HUES64 (cell line): ENCODE measurements around the gene RAPGEF3.
A peak's percentile ranks its signal among the peaks of the same experiment; 100 is the strongest.

Experiments
- H3K27ac ChIP-seq: 2 replicates; pipeline ENCODE4 v1.7.0; 2013; ENCODE audit warnings: low read depth, low read length, inconsistent platforms
- H3K27me3 ChIP-seq: 2 replicates; pipeline ENCODE4 v1.6.1; 2013; ENCODE audit warnings: mild to moderate bottlenecking, low read length; ENCODE audit not compliant: insufficient read depth
- H3K36me3 ChIP-seq: 2 replicates; pipeline ENCODE4 v1.6.1; 2013; ENCODE audit warnings: mild to moderate bottlenecking, low read length; ENCODE audit not compliant: insufficient read depth
- H3K4me1 ChIP-seq: 2 replicates; pipeline ENCODE4 v1.6.1; 2013; ENCODE audit warnings: mild to moderate bottlenecking, low read length, moderate library complexity; ENCODE audit not compliant: insufficient read depth
- H3K4me3 ChIP-seq: 2 replicates; pipeline ENCODE4 v1.5.1; 2013; ENCODE audit warnings: mild to moderate bottlenecking, low read length, moderate library complexity
- H3K9ac ChIP-seq: 2 replicates; pipeline ENCODE4 v1.6.1; 2013; ENCODE audit warnings: mild to moderate bottlenecking, low read depth, low read length
- H3K9me3 ChIP-seq: 2 replicates; pipeline ENCODE4 v1.6.1; 2013; ENCODE audit warnings: low read depth, low read length; ENCODE audit not compliant: insufficient read depth
- whole genome bisulfite sequencing: fragments of 150-250, 120-280 bp; methylation state at CpG from one replicate; pipeline ENCODE4 v1.1.7; 2013; ENCODE audit warnings: missing lambda C conversion rate; 5-methylcytosine and 5-hydroxymethylcytosine counted together

RAPGEF3 gene

DNA sequence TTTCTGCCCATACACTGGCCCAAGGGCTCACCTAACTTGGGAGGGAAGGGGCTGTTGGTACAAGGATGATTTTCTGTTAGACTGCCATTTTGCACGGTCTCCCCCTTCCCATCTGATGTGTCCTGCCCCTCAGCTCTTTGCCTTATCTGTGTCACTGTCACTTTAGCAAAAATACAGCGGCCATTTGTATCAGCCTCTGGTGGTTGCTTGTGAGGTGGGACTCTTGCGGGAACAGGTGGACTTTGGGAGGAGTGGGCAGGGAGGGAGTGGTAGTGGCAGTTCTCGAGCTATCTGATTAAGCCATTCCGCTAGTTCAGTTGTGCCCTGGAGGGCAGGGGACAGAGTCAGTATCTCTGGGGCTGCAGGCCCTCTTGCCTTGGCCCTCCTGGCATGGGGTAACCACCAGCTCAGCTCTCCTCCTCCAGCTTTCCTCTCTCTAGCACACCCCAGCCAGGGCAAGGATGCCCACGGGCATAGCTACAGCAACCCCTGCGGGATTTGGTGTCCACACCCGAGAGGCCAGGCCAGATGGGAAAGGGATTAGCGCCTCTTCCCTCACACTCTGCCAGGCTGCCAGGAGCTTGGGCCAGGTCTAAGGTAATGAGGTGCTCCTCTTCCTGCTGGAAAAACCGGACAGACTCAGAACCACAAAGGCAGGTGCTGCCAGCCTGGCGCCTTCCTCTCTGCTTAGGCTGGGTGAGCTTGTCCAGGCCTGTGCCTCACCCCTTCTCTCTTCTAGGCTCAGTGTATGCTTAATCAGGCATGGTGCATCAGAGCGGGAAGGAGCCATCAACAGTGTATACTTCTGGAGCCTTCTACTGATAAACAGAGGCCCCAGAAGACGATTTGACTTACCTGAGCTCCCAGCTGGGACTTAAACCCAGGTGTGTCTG is 23.0 kb upstream of the RAPGEF3 start:
- Histone ChIP-seq H3K36me3 (peaks cover 41% of the 10 kb centered on the region), H3K27me3 (no peaks in the 10 kb centered on the region), H3K4me1 (peaks cover 11% of the 10 kb centered on the region), H3K27ac (no peak overlapping the region), H3K9ac (no peak overlapping the region), H3K4me3 (no peak overlapping the region), H3K9me3 (no peaks in the 10 kb centered on the region)
- WGBS: 93% methylated on average over 13 of the region's 13 CpGs

- H3K27me3 ChIP-seq: no peaks in the 10 kb centered on the region
- no peak overlapping the region for H3K27ac ChIP-seq
- H3K9ac ChIP-seq: no peak overlapping the region
- 79% methylated on average over 11 of the region's 11 CpGs for WGBS
- no peaks in the 10 kb centered on the region for H3K9me3 ChIP-seq
- H3K4me1 ChIP-seq: peaks cover 14% of the 10 kb centered on the region
- H3K4me3 ChIP-seq: no peak overlapping the region
- H3K36me3 ChIP-seq: peaks cover 24% of the 10 kb centered on the region
These were observed 21.3 kb upstream of the RAPGEF3 start for GRCh38 chr12:47779943-47780504.

DNA sequence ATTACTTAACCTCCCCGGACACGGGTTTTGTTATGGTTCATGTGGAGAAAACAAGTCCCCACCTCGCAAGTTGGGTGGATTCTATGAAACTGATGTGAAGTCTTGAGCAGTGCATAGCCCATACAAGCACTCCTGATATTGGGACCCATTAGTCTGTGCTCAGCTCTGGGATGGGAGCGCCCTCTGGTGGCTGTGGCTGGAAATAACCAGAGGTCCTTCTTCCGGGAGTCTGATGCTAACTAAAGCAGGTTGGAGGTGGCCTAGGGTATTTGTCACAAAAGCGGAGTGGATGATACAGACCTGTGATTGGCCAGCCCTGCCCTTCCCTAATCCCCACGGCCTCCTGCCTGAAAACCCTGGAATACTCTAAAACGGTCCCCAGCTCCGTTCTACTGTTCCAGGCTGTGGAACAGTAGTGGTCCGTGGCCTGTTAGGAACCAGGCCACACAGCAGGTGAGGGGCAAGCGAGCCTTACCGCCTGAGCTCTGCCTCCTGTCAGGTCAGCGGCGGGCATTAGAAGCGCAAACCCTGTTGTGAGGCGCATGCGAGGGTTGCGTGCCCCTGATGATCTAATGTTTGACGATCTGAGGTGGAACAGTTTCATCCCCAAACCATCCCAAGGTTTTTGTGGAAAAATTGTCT is 20.7 kb upstream of the RAPGEF3 start:
- WGBS: 43% methylated on average over 19 of the region's 19 CpGs
- Histone ChIP-seq H3K27ac (no peak overlapping the region), H3K4me3 (no peak overlapping the region), H3K27me3 (peaks cover 2% of the 10 kb centered on the region; the same call in 1 of the 2 replicates), H3K9me3 (no peaks in the 10 kb centered on the region), H3K9ac (no peak overlapping the region), H3K36me3 (peaks cover 18% of the 10 kb centered on the region), H3K4me1 (peaks cover 14% of the 10 kb centered on the region)

DNA sequence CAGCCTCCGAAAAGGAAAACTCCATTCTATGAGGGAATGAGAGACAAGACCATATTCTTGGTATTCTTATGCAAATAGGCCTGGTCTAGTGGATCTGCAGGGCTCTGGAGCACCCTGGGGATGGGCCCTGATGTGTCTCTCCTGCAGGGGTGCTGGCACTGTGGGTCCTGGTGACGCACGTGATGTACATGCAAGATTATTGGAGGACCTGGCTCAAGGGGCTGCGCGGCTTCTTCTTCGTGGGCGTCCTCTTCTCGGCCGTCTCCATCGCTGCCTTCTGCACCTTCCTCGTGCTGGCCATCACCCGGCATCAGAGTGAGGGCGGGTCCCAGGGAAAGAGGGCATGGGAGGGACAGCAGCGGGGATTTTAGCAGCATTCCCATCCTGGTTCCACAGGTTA is 20.2 kb upstream of the RAPGEF3 start:
- no peak overlapping the region for H3K27ac ChIP-seq

GRCh38 chr12:47777741-47778558 is 19.3 kb upstream of the RAPGEF3 start:
- peaks cover 14% of the 10 kb centered on the region for H3K4me1 ChIP-seq

More for the DNA sequence above, 20.2 kb upstream of the RAPGEF3 start:
- Histone ChIP-seq H3K9ac (no peak overlapping the region), H3K4me1 (peaks cover 14% of the 10 kb centered on the region), H3K36me3 (peaks cover 12% of the 10 kb centered on the region), H3K4me3 (no peak overlapping the region), H3K9me3 (no peaks in the 10 kb centered on the region), H3K27me3 (peaks cover 7% of the 10 kb centered on the region)
- 21% methylated on average over 14 of the region's 14 CpGs for WGBS

DNA sequence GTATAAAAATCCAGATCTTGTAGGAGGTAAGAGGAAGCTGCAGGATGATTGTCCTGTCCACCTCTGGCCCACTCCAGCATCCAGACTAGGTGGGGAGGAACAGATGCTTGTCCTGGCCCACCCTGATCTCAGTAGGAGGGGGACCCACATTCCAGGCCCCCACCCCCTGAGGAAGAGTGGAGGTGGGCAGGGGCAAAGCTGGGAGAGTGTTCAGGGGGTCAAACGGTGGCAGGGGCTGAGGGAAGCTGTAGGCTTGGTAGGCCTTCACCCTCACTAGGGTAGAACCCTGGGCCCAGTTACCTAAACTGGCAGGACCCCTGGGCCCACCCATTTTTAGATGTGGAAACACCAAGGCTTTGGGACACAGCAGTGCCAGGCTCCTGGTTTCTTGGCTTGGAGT is 18.5 kb upstream of the RAPGEF3 start:
- Histone ChIP-seq H3K4me1 (peaks cover 14% of the 10 kb centered on the region), H3K27ac (no peak overlapping the region)

More at GRCh38 chr12:47777741-47778558, 19.3 kb upstream of the RAPGEF3 start:
- H3K9me3 ChIP-seq: no peaks in the 10 kb centered on the region
- WGBS: 92% methylated on average over 9 of the region's 9 CpGs
- H3K4me3 ChIP-seq: no peak overlapping the region
- peaks cover 13% of the 10 kb centered on the region for H3K27me3 ChIP-seq
- peaks cover 5% of the 10 kb centered on the region; the same call in 1 of the 2 replicates for H3K36me3 ChIP-seq
- no peak overlapping the region for H3K27ac ChIP-seq
- no peak overlapping the region for H3K9ac ChIP-seq

DNA sequence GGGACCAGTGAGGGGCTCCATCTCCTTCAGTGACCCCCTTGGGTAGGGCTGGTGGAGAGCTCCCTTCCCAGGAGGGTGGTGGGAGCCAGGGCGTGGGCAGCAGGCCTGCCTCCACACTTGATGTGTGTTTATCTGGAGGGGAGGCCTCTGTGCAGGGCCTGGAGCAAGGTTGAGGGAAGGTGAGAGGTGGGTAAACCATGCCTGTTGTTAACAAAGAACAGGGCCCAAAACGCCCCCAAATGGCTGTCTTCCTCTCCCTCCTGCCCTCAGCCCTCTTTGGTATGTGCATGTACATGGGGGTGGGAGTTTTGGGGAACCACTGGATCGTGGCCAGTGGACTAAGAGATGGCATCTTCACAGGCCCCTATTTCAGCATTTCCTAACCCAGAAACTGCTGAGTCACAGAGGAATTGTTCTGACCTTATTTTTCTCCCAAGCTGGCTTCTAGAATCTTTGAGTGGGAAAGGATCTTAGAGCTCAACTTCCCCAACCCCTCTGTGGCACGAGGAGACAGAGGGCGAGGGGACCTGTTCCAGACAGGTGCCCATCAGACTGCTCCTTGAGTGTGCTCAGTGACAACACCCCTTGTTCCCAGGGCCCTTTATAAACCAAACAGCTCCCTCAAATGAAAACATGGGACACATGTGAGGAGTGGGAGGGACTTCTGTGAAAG is 17.9 kb upstream of the RAPGEF3 start:
- 96% methylated on average over 4 of the region's 5 CpGs for WGBS
- no peaks in the 10 kb centered on the region for H3K36me3 ChIP-seq
- 0 out of 2 replicates have a peak overlapping the region, but pooled peaks have one; percentile 10 for H3K9ac ChIP-seq
- H3K9me3 ChIP-seq: no peaks in the 10 kb centered on the region
- H3K4me3 ChIP-seq: no peak overlapping the region
- H3K27me3 ChIP-seq: peaks cover 13% of the 10 kb centered on the region
- H3K4me1 ChIP-seq: peaks cover 14% of the 10 kb centered on the region
- H3K27ac ChIP-seq: no peak overlapping the region

More for the DNA sequence above, 18.5 kb upstream of the RAPGEF3 start:
- Histone ChIP-seq H3K9me3 (no peaks in the 10 kb centered on the region), H3K27me3 (peaks cover 13% of the 10 kb centered on the region), H3K9ac (no peak overlapping the region), H3K4me3 (no peak overlapping the region), H3K36me3 (0 out of 2 replicates have a peak, but pooled peaks cover 4% of the 10 kb centered on the region)
- WGBS: 93% methylated on average over 1 of the region's 1 CpG

- H3K9me3 ChIP-seq: no peaks in the 10 kb centered on the region
- no peak overlapping the region for H3K9ac ChIP-seq
- 89% methylated on average over 10 of the region's 10 CpGs for WGBS
- H3K27me3 ChIP-seq: peaks cover 13% of the 10 kb centered on the region
- H3K4me1 ChIP-seq: peaks cover 14% of the 10 kb centered on the region
- no peak overlapping the region for H3K27ac ChIP-seq
- H3K36me3 ChIP-seq: no peaks in the 10 kb centered on the region
- no peak overlapping the region for H3K4me3 ChIP-seq
These were observed 16.6 kb upstream of the RAPGEF3 start for GRCh38 chr12:47775100-47775911.

DNA sequence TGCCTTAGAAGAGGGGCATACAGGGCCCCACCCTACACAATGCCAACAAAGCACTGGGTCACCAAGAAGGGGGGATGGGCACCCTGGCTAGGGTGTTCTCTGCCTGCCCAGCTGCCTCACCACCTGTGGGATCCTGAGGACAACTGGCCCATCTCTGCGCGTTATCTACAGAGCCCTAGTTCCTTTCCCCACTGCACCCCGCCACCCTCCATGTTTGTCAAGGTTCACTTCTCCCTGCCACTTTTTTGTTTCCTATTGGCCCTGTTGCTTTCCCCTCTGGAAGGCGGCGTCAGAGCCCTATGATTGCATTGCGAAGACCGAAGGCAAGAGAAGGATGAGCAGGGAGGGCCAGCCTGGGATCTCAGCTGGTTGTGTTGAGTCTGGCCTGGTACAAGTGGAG is 16.0 kb upstream of the RAPGEF3 start:
- Histone ChIP-seq H3K9me3 (no peaks in the 10 kb centered on the region), H3K27me3 (peaks cover 13% of the 10 kb centered on the region), H3K9ac (no peak overlapping the region), H3K4me1 (peaks cover 14% of the 10 kb centered on the region), H3K27ac (no peak overlapping the region), H3K36me3 (no peaks in the 10 kb centered on the region), H3K4me3 (no peak overlapping the region)
- WGBS: 95% methylated on average over 7 of the region's 7 CpGs
